HEK293 (cell line): ENCODE measurements around the gene HASPIN.

Experiments
- CTCF ChIA-PET: fragments of 350-600 bp; formaldehyde crosslinking; extraction: SDS; loops from one replicate; lab custom pipeline; 2021; ENCODE audit warnings: antibody characterized with exemption; lab: Yijun Ruan, JAX
- POLR2A ChIA-PET: fragments of 300-600 bp; formaldehyde crosslinking; extraction: SDS; loops from one replicate; lab custom pipeline; 2020; ENCODE audit warnings: antibody characterized with exemption, inconsistent platforms; lab: Yijun Ruan, JAX
- H3K27ac ChIP-seq: fragments of 200-500 bp; sonication (Bioruptor generic); 2 replicates; pipeline ENCODE4 v1.5.1; 2014; ENCODE audit warnings: low read depth, low read length, control low read depth, inconsistent platforms; ENCODE audit errors: extremely low read depth
- H3K36me3 ChIP-seq, 2 experiments: fragments of 200-500 bp in 1 of 2; sonication (Bioruptor generic) in 1 of 2; 1 replicate in 1 of 2; 2 replicates in 1 of 2; pipeline ENCODE4 v1.5.1; 2014 to 2017; ENCODE audit warnings: inconsistent platforms in 2 of 2, low read length in 2 of 2; ENCODE audit not compliant: control insufficient read depth in 2 of 2, insufficient read depth in 1 of 2
- H3K4me1 ChIP-seq: fragments of 200-500 bp; sonication (Bioruptor generic); 2 replicates; pipeline ENCODE4 v1.5.1; 2014; ENCODE audit warnings: mild to moderate bottlenecking, low read length, inconsistent platforms; ENCODE audit not compliant: control insufficient read depth, insufficient read depth
- H3K4me3 ChIP-seq: 2 replicates; pipeline ENCODE4 v1.5.1; 2011; ENCODE audit warnings: low read depth, mild to moderate bottlenecking, control low read depth, low read length, moderate library complexity
- H3K9me3 ChIP-seq: fragments of 200-500 bp; sonication (Bioruptor generic); 2 replicates; pipeline ENCODE4 v1.5.1; 2014; ENCODE audit warnings: low read depth, low read length, inconsistent platforms; ENCODE audit not compliant: control insufficient read depth, insufficient read depth
- GLI4 ChIP-seq: fragments of 450-650 bp; formaldehyde crosslinking; IDR thresholded peaks from 2 replicates; pipeline ENCODE4 v1.5.1; 2016; ENCODE audit warnings: missing biosample characterization, missing genetic modification characterization
- HOXA7 ChIP-seq: sonication (generic); formaldehyde crosslinking; IDR thresholded peaks from 2 replicates; pipeline ENCODE4 v1.8.1; 2022; ENCODE audit warnings: missing genetic modification reagents, borderline replicate concordance
- SCRT2 ChIP-seq: fragments of 450-650 bp; formaldehyde crosslinking; IDR thresholded peaks from 2 replicates; pipeline ENCODE4 v1.5.1; 2016; ENCODE audit warnings: missing biosample characterization, missing genetic modification characterization
- ZBTB17 ChIP-seq: fragments of 450-650 bp; formaldehyde crosslinking; IDR thresholded peaks from 2 replicates; pipeline ENCODE4 v1.5.1; 2016; ENCODE audit warnings: missing biosample characterization, missing genetic modification characterization
- ZBTB20 ChIP-seq: fragments of 450-650 bp; formaldehyde crosslinking; IDR thresholded peaks from 2 replicates; pipeline ENCODE4 v1.5.1; 2016; ENCODE audit warnings: missing biosample characterization, missing genetic modification characterization
- ZNF354C ChIP-seq: fragments of 450-650 bp; formaldehyde crosslinking; IDR thresholded peaks from 2 replicates; pipeline ENCODE4 v1.5.1; 2016; ENCODE audit warnings: missing biosample characterization, missing genetic modification characterization, low read depth, borderline replicate concordance
- ZNF37A ChIP-seq: fragments of 450-650 bp; IDR thresholded peaks from 2 replicates; pipeline ENCODE4 v1.5.1; 2018; ENCODE audit warnings: missing biosample characterization, missing genetic modification characterization
- ZNF433 ChIP-seq: fragments of 450-650 bp; formaldehyde crosslinking; IDR thresholded peaks from 2 replicates; pipeline ENCODE4 v1.5.1; 2016; ENCODE audit warnings: missing biosample characterization, missing genetic modification characterization, low read depth
- ZNF610 ChIP-seq: fragments of 450-650 bp; formaldehyde crosslinking; IDR thresholded peaks from 2 replicates; pipeline ENCODE4 v1.5.1; 2016; ENCODE audit warnings: missing biosample characterization, missing genetic modification characterization, borderline replicate concordance
- ZNF626 ChIP-seq: fragments of 450-650 bp; sonication (Bioruptor Pico); formaldehyde crosslinking; IDR thresholded peaks from 2 replicates; pipeline ENCODE4 v1.5.1; 2018; ENCODE audit warnings: missing biosample characterization, missing genetic modification characterization, inconsistent platforms
- ZNF654 ChIP-seq: fragments of 450-650 bp; formaldehyde crosslinking; IDR thresholded peaks from 2 replicates; pipeline ENCODE4 v1.5.1; 2016; ENCODE audit warnings: low read depth, missing biosample characterization, missing genetic modification characterization
- ZNF76 ChIP-seq: fragments of 450-650 bp; formaldehyde crosslinking; IDR thresholded peaks from 2 replicates; pipeline ENCODE4; 2016; ENCODE audit warnings: low read depth, missing biosample characterization, missing genetic modification characterization, borderline replicate concordance
- ZNF830 ChIP-seq: fragments of 450-650 bp; IDR thresholded peaks from 2 replicates; pipeline ENCODE4 v1.5.0; 2018; ENCODE audit warnings: missing biosample characterization, missing genetic modification characterization, low read depth, mild to moderate bottlenecking, moderate library complexity
- TF ChIP-seq, protein P1 (sequence below): fragments of 450-650 bp; formaldehyde crosslinking; optimal IDR thresholded peaks from 2 replicates; pipeline ENCODE3; 2016; ENCODE audit warnings: missing biosample characterization, mild to moderate bottlenecking, missing genetic modification characterization
- TF ChIP-seq, protein P2 (sequence below): fragments of 450-650 bp; formaldehyde crosslinking; IDR thresholded peaks from 2 replicates; pipeline ENCODE4 v1.5.1; 2016; ENCODE audit warnings: missing biosample characterization, missing genetic modification characterization
- TF ChIP-seq, protein P3 (sequence below): fragments of 450-650 bp; formaldehyde crosslinking; IDR thresholded peaks from 2 replicates; pipeline ENCODE4 v1.5.1; 2016; ENCODE audit warnings: missing biosample characterization, missing genetic modification characterization

The HASPIN gene

DNA sequence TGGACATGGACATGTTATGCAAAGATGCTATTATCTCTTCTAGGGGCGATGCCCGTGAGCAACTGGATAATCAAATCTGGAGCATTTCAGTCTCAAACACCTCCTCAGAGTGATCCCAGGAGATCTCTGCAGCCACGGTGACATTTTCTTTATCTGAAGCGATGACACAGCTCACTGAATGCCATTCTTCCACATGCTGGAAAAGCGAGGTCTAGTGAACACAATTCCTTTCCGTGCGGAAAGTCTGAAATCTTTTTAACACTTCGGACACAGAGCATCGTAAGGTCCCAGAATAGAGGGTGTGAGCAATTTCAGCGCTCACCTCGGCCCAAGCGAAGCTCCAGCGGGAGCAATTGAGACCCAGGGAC lies 531 bp upstream of the HASPIN start:
- peak overlapping the region; percentile 78 for H3K27ac ChIP-seq
- CTCF ChIA-PET = interaction anchor here (0.7 to 8.4 kb wide), 7 partner anchors 9 to 283 kb away, joined by 3 to 84 read pairs (median 8); no protein-coding TSS in a partner anchor
- peak overlapping the region; percentile 94 for H3K4me3 ChIP-seq
- POLR2A ChIA-PET = interaction anchor here (0.6 to 2.5 kb wide), 16 partner anchors 8 to 852 kb away, joined by 3 to 20 read pairs (median 5); partner anchors contain the start of genes CTNS, EMC6, P2RX5 and SHPK
- peaks cover 56 to 67% of the 10 kb centered on the region in 2 experiments for H3K36me3 ChIP-seq
- no peaks in the 10 kb centered on the region for H3K9me3 ChIP-seq
- peaks cover 6% of the 10 kb centered on the region for H3K4me1 ChIP-seq
- no peak for TF ChIP-seq SCRT2 (tag by site-specific recombination)
- TF ChIP-seq, protein P1, sequence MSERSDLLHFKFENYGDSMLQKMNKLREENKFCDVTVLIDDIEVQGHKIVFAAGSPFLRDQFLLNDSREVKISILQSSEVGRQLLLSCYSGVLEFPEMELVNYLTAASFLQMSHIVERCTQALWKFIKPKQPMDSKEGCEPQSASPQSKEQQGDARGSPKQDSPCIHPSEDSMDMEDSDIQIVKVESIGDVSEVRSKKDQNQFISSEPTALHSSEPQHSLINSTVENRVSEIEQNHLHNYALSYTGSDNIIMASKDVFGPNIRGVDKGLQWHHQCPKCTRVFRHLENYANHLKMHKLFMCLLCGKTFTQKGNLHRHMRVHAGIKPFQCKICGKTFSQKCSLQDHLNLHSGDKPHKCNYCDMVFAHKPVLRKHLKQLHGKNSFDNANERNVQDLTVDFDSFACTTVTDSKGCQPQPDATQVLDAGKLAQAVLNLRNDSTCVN = no peak
- TF ChIP-seq HOXA7 (CRISPR knock-in tag) = no peak
- 0 out of 2 replicates have a peak, but pooled peaks have one; percentile 34 for TF ChIP-seq GLI4 (tag by site-specific recombination)
- 0 out of 2 replicates have a peak, but pooled peaks have one; percentile 1 for TF ChIP-seq ZNF37A (tag by site-specific recombination)

DNA sequence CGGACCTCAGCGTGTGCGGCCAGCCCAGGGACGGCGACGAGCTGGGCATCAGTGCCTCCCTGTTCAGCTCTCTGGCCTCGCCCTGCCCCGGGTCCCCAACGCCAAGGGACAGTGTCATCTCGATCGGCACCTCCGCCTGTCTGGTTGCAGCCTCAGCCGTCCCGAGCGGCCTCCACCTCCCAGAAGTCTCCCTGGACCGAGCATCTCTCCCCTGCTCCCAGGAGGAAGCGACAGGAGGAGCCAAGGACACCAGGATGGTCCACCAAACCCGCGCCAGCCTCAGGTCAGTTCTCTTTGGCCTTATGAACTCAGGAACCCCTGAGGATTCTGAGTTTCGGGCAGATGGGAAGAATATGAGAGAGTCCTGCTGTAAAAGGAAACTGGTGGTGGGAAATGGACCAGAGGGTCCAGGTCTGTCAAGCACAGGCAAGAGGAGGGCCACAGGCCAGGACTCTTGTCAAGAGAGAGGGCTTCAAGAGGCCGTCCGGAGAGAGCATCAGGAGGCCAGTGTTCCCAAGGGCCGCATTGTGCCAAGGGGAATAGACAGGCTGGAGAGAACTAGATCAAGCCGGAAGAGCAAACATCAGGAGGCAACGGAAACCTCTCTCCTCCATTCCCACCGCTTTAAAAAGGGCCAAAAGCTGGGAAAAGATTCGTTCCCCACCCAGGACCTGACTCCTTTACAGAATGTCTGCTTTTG lies 825 bp downstream of the HASPIN start:
- CTCF ChIA-PET = interaction anchor here (1.0 to 8.4 kb wide), 4 partner anchors 8 to 41 kb away, joined by 3 to 84 read pairs (median 12); no protein-coding TSS in a partner anchor
- Histone ChIP-seq H3K27ac (peak overlapping the region; percentile 78; the same call in 1 of the 2 replicates), H3K4me1 (peaks cover 6% of the 10 kb centered on the region), H3K4me3 (peak overlapping the region; percentile 94), H3K9me3 (no peaks in the 10 kb centered on the region), H3K36me3 (peaks cover 49 to 61% of the 10 kb centered on the region in 2 experiments)
- peak; percentile 32; the same call in 1 of the 2 replicates for TF ChIP-seq ZBTB17
- peak; percentile 82; the same call in 1 of the 2 replicates for TF ChIP-seq ZBTB20 (tag by site-specific recombination)
- peak; percentile 85 for TF ChIP-seq ZNF76 (tag by site-specific recombination)
- TF ChIP-seq, protein P2, sequence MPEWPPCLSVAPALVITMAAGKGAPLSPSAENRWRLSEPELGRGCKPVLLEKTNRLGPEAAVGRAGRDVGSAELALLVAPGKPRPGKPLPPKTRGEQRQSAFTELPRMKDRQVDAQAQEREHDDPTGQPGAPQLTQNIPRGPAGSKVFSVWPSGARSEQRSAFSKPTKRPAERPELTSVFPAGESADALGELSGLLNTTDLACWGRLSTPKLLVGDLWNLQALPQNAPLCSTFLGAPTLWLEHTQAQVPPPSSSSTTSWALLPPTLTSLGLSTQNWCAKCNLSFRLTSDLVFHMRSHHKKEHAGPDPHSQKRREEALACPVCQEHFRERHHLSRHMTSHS (tag by site-specific recombination) = no peak
- POLR2A ChIA-PET = interaction anchor here (0.5 to 2.5 kb wide), 12 partner anchors 10 to 419 kb away, joined by 3 to 20 read pairs (median 5); partner anchors contain the start of genes CTNS and SHPK

DNA sequence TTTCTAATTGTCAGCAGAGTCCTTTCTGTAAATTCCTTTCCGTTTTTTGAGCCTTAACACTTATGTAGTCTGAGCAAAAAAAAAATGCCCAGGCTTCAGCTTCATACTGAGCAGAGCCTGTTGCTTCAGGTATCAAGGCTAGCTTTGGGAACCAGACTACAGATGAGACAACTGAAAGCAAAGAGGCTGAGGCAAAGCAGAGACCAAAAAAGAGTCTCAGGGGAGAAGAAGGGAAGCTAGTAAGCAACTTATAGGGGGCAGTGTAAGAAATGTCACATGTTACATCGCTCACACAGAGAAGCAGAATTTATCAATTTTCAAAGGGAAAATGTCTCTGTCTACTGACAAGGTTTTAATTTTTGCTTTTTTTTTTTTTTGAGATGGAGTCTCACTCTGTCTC lies 3.3 kb downstream of the HASPIN start:
- Histone ChIP-seq H3K27ac (no peak overlapping the region), H3K4me3 (no peak overlapping the region), H3K9me3 (no peaks in the 10 kb centered on the region), H3K36me3 (peaks cover 28 to 40% of the 10 kb centered on the region in 2 experiments), H3K4me1 (peaks cover 6% of the 10 kb centered on the region)
- CTCF ChIA-PET = interaction anchor here (0.6 to 8.4 kb wide), 5 partner anchors 12 to 141 kb away, joined by 3 to 84 read pairs (median 4); no protein-coding TSS in a partner anchor
- peak; percentile 62; the same call in 1 of the 2 replicates for TF ChIP-seq SCRT2 (tag by site-specific recombination)
- TF ChIP-seq ZNF354C (tag by site-specific recombination) = no peak
- TF ChIP-seq ZNF626 (tag by site-specific recombination) = no peak
- TF ChIP-seq, protein P3, sequence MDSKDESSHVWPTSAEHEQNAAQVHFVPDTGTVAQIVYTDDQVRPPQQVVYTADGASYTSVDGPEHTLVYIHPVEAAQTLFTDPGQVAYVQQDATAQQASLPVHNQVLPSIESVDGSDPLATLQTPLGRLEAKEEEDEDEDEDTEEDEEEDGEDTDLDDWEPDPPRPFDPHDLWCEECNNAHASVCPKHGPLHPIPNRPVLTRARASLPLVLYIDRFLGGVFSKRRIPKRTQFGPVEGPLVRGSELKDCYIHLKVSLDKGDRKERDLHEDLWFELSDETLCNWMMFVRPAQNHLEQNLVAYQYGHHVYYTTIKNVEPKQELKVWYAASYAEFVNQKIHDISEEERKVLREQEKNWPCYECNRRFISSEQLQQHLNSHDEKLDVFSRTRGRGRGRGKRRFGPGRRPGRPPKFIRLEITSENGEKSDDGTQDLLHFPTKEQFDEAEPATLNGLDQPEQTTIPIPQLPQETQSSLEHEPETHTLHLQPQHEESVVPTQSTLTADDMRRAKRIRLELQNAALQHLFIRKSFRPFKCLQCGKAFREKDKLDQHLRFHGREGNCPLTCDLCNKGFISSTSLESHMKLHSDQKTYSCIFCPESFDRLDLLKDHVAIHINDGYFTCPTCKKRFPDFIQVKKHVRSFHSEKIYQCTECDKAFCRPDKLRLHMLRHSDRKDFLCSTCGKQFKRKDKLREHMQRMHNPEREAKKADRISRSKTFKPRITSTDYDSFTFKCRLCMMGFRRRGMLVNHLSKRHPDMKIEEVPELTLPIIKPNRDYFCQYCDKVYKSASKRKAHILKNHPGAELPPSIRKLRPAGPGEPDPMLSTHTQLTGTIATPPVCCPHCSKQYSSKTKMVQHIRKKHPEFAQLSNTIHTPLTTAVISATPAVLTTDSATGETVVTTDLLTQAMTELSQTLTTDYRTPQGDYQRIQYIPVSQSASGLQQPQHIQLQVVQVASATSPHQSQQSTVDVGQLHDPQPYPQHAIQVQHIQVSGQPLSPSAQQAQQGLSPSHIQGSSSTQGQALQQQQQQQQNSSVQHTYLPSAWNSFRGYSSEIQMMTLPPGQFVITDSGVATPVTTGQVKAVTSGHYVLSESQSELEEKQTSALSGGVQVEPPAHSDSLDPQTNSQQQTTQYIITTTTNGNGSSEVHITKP (tag by site-specific recombination) = peak; percentile 55
- TF ChIP-seq ZNF830 (tag by site-specific recombination) = no peak
- no peak for TF ChIP-seq ZNF433
- TF ChIP-seq ZNF654 (tag by site-specific recombination) = no peak
- no peak for TF ChIP-seq ZNF610 (tag by site-specific recombination)
- POLR2A ChIA-PET = interaction anchor here (0.7 to 1.5 kb wide), 6 partner anchors 11 to 1443 kb away, joined by 3 to 5 read pairs (median 4); partner anchors contain the start of genes CAMKK1, CTNS and SHPK
